ENCODE data around the gene MAPK11. TPM values are rescaled to one million over a fixed set of nuclear protein-coding genes. Genes with fewer than 3 reads are reported as not detected.
A peak's percentile ranks its signal among the peaks of the same experiment; 100 is the strongest.

Gene MAPK11
- total RNA-seq, 6 experiments from 2014 or later: 1.7 to 6.4 (median 2.5) TPM

DNA sequence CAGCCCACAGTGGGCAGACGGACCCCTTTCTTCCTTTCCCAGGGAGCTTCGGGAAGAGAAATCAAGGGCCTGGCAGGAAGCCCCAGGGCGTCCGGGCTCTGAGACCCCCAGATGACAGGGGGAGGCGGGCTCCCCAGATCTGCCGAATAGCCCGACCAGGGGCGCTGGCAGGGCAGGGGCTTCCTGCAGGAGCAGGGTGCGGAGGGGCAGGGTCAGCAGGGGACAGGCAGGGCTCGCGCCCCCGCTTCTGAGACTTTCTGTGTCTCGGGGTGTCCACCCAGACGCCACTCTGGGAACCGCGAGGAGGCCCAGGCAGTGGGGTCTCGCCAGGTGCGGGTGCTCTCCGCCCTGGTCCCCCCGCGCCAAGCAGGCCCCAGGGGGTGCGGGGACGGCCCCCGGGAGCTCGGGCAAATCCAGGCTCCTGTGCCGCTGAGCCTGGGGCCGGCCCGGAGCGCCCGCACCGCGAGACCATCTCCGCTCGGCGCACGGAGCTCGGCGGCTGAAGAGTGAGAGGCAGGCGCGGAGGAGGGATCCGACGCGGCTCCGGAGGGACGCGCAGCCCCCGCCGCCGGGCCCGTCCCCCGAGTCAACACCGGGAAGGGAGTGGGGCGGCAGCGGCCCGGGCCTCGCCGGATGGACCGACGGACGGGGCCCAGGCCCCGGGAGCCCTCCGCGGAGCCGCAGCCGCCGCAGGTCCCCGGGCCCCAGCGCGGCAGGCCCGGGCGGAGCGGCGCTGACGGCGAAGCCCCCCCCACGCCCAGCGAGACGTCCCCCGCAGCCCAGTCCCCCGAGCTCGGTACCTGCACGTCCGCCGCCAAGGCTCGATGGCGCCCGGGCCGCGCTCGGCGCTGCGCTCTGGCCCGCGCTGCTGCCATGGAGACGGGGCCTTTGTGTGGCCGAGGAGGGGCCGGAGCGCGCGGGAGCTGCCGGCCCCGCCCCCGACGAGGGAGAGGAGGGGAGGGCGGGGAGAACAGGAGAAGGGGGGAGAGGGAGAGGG lies 36.9 kb upstream of the MAPK11 start, which contains the start of gene PLXNB2:
PLXNB2 (minus strand) TSS at position 894 of the 997 bp plus-strand sequence. CDS start 17,062 bp downstream, outside the sequence.
- Histone ChIP-seq H3K36me3 (no peaks in the 10 kb centered on the region), H3K4me3 (peak within 1 kb of the TSS; percentile 71 to 91 (median 88)), H3K4me1 (peaks cover 0 to 36% (median 16%) of the 10 kb centered on the region in 4 donors), H3K9me3 (no peaks in the 10 kb centered on the region), H3K27me3 (no peaks in the 10 kb centered on the region), H3K27ac (peak within 1 kb of the TSS; percentile 65 to 89 (median 73))
- TF ChIP-seq POLR2A (IDR thresholded peaks at IDR 0.05): peak; percentile 40
- TF ChIP-seq, protein P1, sequence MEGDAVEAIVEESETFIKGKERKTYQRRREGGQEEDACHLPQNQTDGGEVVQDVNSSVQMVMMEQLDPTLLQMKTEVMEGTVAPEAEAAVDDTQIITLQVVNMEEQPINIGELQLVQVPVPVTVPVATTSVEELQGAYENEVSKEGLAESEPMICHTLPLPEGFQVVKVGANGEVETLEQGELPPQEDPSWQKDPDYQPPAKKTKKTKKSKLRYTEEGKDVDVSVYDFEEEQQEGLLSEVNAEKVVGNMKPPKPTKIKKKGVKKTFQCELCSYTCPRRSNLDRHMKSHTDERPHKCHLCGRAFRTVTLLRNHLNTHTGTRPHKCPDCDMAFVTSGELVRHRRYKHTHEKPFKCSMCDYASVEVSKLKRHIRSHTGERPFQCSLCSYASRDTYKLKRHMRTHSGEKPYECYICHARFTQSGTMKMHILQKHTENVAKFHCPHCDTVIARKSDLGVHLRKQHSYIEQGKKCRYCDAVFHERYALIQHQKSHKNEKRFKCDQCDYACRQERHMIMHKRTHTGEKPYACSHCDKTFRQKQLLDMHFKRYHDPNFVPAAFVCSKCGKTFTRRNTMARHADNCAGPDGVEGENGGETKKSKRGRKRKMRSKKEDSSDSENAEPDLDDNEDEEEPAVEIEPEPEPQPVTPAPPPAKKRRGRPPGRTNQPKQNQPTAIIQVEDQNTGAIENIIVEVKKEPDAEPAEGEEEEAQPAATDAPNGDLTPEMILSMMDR (IDR thresholded peaks at IDR 0.05): no peak
- intact Hi-C loops (cut with DNase I): no loop called here
- ATAC-seq (peak; percentile 32 to 70 (median 66)), DNase-seq (peak; percentile 82 to 85 (median 84))
- 2% methylated on average over 21 of the region's 105 CpGs for WGBS (ENCODE audit: insufficient coverage, low coverage, low lambda C conversion rate, missing lambda C conversion rate)

DNA sequence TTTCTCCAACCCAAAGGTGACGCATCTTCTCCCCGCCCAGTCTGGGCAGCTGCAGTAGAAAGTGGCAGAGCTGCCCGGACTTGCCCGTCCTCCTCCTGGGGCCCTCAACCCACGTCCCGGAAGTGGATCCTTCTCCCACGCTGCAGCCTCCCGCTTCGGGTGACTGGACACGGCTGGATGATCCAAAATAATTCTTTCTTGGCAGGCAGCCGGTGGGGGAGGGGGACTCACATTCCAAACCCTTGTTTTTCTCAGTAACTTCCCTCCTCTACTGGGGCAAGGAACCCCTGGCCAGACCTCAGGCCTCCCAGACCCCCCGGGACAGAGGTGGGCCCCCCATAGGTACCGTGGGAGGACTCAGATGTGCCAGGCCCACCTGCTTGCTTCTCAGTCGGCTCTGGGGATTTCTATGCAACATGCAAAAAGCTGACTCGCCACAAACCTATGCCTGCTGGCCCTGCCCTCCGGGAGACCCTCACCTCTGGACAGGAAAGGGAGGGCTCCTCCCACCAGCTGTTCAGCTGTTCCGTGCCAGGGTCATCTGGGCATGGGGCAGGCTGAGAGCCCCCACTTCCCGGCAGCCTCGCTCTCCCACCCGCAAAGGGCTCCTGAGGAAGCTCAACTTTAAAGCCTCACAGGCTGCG lies 35.9 kb upstream of the MAPK11 start:
- peak; percentile 47 to 63 (median 56) for ATAC-seq
- DNase-seq: peak; percentile 86 to 90 (median 89)
- Histone ChIP-seq H3K9me3 (no peaks in the 10 kb centered on the region), H3K4me1 (peaks cover 0 to 46% (median 19%) of the 10 kb centered on the region in 4 donors), H3K27ac (peak overlapping the region; percentile 60 to 89 (median 73)), H3K27me3 (no peaks in the 10 kb centered on the region), H3K36me3 (no peaks in the 10 kb centered on the region), H3K4me3 (peak overlapping the region; percentile 71 to 91 (median 88))
- intact Hi-C loops (cut with DNase I): no loop called here
- 1% methylated on average over 10 of the region's 21 CpGs for WGBS (ENCODE audit: insufficient coverage, low coverage, low lambda C conversion rate, missing lambda C conversion rate)
- TF ChIP-seq, protein P1 (IDR thresholded peaks at IDR 0.05): no peak
- TF ChIP-seq POLR2A (IDR thresholded peaks at IDR 0.05): no peak

DNA sequence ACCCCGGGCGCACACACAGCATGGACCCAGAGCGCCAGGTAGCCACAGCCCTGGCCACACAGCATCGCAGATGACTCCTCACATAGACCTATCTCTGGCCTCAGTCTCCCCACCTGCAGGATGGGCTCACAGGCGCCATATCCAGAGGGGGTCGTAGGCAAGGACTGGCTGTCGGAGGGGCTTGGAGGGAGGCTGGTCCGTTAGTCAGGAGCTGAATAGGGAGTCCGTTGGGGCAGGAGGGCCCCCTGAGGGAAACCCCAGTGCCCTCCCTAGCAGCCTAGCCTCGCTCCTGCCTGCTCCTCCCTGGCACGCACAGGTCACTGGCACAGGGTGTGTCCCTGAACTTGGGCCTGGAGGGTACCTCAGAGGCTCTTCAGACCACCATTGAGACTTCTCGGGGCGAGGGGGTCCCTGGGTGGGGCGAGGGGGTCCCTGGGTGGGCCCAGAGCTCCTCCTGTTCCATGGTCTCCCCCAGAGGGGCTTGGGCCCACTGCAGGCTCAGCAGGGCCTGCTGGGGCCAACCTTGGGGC lies 35.3 kb upstream of the MAPK11 start:
- peak overlapping the region; percentile 60 to 89 (median 73) for H3K27ac ChIP-seq
- H3K27me3 ChIP-seq: no peaks in the 10 kb centered on the region
- intact Hi-C loops (cut with DNase I): no loop called here
- H3K4me1 ChIP-seq: peaks cover 0 to 50% (median 22%) of the 10 kb centered on the region in 4 donors
- no peaks in the 10 kb centered on the region for H3K36me3 ChIP-seq
- DNase-seq: no peak
- TF ChIP-seq, protein P1 (IDR thresholded peaks at IDR 0.05): no peak
- TF ChIP-seq POLR2A (IDR thresholded peaks at IDR 0.05): no peak
- 41% methylated on average over 4 of the region's 14 CpGs for WGBS (ENCODE audit: insufficient coverage, low coverage, low lambda C conversion rate, missing lambda C conversion rate)
- ATAC-seq: peak in 2 of 4 donors; percentile 0 to 10
- peak overlapping the region; percentile 71 to 91 (median 88) for H3K4me3 ChIP-seq
- no peaks in the 10 kb centered on the region for H3K9me3 ChIP-seq

Data from right lobe of liver (tissue), 6 donors.